Osteoblast (primary cell): ENCODE measurements around the gene PSME4. TPM values are rescaled to one million over a fixed set of nuclear protein-coding genes. Genes with fewer than 3 reads are reported as not detected.

Experiments used
- DNase-seq: peaks from one replicate; pipeline ENCODE4 v3.0.0; 2011; ENCODE audit warnings: low spot score, mixed read lengths; ENCODE audit not compliant: insufficient read length; ENCODE audit errors: missing footprints
- H2AFZ ChIP-seq: 2 replicates; pipeline ENCODE4 v1.6.0; 2011; ENCODE audit warnings: mild to moderate bottlenecking, low read length
- H3K27ac ChIP-seq: 2 replicates; pipeline ENCODE4 v1.5.1; 2011; ENCODE audit warnings: mild to moderate bottlenecking, low read depth, low read length, moderate library complexity
- H3K27me3 ChIP-seq: 2 replicates; pipeline ENCODE4 v1.6.0; 2012; ENCODE audit warnings: mild to moderate bottlenecking, control low read depth, inconsistent platforms, low read length, moderate library complexity; ENCODE audit not compliant: insufficient read depth
- H3K36me3 ChIP-seq: 2 replicates; pipeline ENCODE4 v1.5.1; 2011; ENCODE audit warnings: mild to moderate bottlenecking, low read length, control low read depth, moderate library complexity; ENCODE audit not compliant: insufficient read depth
- H3K4me1 ChIP-seq: 2 replicates; pipeline ENCODE4 v1.5.1; 2011; ENCODE audit warnings: mild to moderate bottlenecking, low read length, control low read depth, moderate library complexity; ENCODE audit not compliant: insufficient read depth
- H3K4me2 ChIP-seq: 2 replicates; pipeline ENCODE4 v1.6.0; 2011; ENCODE audit warnings: mild to moderate bottlenecking, low read length; ENCODE audit not compliant: insufficient read depth
- H3K4me3 ChIP-seq: fragments of 200-600 bp; sonication (generic); 3 replicates; pipeline ENCODE4 v1.5.1; 2012; ENCODE audit warnings: mild to moderate bottlenecking, low read length, inconsistent platforms; ENCODE audit not compliant: insufficient read depth
- H3K79me2 ChIP-seq: 2 replicates; pipeline ENCODE4 v1.6.0; 2012; ENCODE audit warnings: mild to moderate bottlenecking, low read length, control low read depth, inconsistent platforms; ENCODE audit not compliant: insufficient read depth
- H3K9me3 ChIP-seq: 2 replicates; pipeline ENCODE4 v1.5.1; 2011; ENCODE audit warnings: low read depth, low read length, control low read depth
- H4K20me1 ChIP-seq: 2 replicates; pipeline ENCODE4 v1.6.0; 2012; ENCODE audit warnings: mild to moderate bottlenecking, low read length, control low read depth; ENCODE audit not compliant: insufficient read depth
- total RNA-seq: library from RNA; depleted of rRNA; stranded (reverse); fragments of >200 nt; gene quantifications from 2 replicates; pipeline ENCODE4 v1.2.3, GENCODE V29; 2012
- TF ChIP-seq, protein P1 (sequence below): IDR thresholded peaks from 2 replicates; pipeline ENCODE4 v1.5.1; 2011; ENCODE audit warnings: mild to moderate bottlenecking, low read depth, low read length, moderate library complexity; ENCODE audit errors: extremely low read depth

Gene PSME4
- total RNA-seq, 1 donor, result 61.9 TPM

DNA sequence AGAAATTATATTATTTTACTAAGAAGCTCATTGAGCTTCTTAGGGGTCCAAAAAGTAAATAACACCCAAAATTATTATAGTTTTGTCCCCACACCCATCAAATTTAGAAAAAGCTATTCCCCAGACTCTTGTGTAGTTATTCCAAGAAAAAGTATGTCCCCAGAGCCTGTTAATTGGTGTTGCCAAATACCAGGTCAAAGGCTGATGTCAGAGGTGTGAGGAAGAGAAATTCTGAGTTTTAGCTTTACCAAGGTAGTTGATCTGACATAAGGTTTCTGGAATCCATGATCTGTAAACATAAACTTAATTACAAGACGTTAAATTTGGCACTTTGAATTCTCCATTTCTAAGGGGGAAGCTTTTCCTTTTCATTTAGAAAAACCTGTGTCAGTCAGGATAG lies 29.3 kb upstream of the PSME4 start:
- Histone ChIP-seq H3K9me3 (no peaks in the 10 kb centered on the region), H3K27me3 (no peaks in the 10 kb centered on the region), H3K4me3 (no peak overlapping the region), H2AFZ (no peak overlapping the region), H3K4me2 (no peak overlapping the region), H3K4me1 (no peaks in the 10 kb centered on the region), H3K79me2 (no peaks in the 10 kb centered on the region), H4K20me1 (no peaks in the 10 kb centered on the region), H3K27ac (no peak overlapping the region), H3K36me3 (no peaks in the 10 kb centered on the region)
- no peak for DNase-seq
- TF ChIP-seq, protein P1, sequence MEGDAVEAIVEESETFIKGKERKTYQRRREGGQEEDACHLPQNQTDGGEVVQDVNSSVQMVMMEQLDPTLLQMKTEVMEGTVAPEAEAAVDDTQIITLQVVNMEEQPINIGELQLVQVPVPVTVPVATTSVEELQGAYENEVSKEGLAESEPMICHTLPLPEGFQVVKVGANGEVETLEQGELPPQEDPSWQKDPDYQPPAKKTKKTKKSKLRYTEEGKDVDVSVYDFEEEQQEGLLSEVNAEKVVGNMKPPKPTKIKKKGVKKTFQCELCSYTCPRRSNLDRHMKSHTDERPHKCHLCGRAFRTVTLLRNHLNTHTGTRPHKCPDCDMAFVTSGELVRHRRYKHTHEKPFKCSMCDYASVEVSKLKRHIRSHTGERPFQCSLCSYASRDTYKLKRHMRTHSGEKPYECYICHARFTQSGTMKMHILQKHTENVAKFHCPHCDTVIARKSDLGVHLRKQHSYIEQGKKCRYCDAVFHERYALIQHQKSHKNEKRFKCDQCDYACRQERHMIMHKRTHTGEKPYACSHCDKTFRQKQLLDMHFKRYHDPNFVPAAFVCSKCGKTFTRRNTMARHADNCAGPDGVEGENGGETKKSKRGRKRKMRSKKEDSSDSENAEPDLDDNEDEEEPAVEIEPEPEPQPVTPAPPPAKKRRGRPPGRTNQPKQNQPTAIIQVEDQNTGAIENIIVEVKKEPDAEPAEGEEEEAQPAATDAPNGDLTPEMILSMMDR, result no peak

DNA sequence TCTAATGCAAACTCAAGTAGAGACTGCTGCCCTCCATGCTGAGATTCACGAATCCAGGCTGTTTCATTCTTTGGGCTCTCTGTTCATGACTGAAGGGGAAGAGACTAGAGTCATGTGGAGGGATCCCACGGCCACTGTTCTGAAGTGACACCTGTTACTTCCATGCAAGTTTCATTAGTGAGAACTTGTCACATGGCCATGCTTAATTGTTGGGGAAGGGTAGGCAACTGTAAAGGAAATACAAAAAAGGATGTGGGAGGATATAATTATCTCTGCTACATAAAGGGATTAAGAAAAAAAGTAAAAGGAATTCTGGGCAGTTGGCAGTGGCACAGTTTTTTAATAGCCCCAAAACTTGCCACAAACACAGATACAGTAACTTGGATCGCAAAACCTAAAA lies 28.0 kb upstream of the PSME4 start:
- no peak for DNase-seq

DNA sequence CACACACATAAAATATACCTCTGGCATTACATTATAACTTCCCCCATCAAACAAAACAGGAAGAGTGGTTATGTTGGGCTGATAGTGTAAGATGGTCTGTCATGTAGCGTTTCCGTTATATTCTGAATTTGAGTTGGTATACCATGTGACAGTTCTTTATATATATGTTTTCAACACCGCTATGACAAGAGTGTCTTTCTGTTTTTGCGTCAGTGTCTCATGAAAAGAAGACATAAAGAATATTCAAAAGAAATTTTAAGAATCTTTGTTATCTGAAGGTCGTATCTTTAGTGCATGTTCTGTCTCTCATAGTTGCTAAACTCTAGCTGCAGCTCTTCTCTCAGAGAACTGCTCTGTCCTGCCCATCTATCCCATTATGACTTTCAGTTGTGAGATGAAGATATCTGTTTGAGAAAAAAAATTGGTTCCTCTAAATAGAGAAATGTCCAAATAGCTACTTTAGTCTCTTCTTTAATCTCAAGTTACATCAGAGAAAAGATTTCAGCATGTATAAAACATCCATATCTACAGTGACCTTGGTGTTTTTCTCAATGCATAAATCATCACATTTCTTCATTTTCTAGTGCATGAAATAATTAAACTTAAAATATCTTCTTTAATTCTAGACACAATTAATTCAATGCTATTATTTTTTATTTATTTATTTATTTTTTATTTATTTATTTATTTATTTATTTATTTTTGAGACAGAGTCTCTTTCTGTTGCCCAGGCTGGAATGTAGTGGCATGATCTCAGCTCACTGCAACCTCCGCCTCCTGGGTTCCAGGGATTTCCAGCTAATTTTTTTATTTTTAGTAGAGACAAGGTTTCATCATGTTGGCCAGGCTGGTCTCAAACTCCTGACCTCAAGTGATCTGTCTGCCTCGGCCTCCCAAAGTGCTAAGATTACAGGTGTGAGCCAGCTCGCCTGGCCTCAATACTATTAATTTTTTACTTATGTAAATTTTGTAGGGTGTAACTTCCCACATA lies 24.3 kb upstream of the PSME4 start:
- no peaks in the 10 kb centered on the region for H3K4me1 ChIP-seq
- no peaks in the 10 kb centered on the region for H3K36me3 ChIP-seq
- H3K4me2 ChIP-seq, result no peak overlapping the region
- TF ChIP-seq, protein P1, result no peak
- H3K4me3 ChIP-seq, result no peak overlapping the region
- no peak overlapping the region for H3K27ac ChIP-seq
- no peak for DNase-seq
- H4K20me1 ChIP-seq, result no peaks in the 10 kb centered on the region
- H3K9me3 ChIP-seq, result no peaks in the 10 kb centered on the region
- no peaks in the 10 kb centered on the region for H3K27me3 ChIP-seq
- H2AFZ ChIP-seq, result no peak overlapping the region
- H3K79me2 ChIP-seq, result no peaks in the 10 kb centered on the region

More for the DNA sequence above, 28.0 kb upstream of the PSME4 start:
- TF ChIP-seq, protein P1, result no peak
- Histone ChIP-seq H3K4me3 (no peak overlapping the region), H3K4me1 (no peaks in the 10 kb centered on the region), H3K36me3 (no peaks in the 10 kb centered on the region), H3K9me3 (no peaks in the 10 kb centered on the region), H2AFZ (no peak overlapping the region), H3K79me2 (no peaks in the 10 kb centered on the region), H4K20me1 (no peaks in the 10 kb centered on the region), H3K27me3 (no peaks in the 10 kb centered on the region), H3K4me2 (no peak overlapping the region), H3K27ac (no peak overlapping the region)

DNA sequence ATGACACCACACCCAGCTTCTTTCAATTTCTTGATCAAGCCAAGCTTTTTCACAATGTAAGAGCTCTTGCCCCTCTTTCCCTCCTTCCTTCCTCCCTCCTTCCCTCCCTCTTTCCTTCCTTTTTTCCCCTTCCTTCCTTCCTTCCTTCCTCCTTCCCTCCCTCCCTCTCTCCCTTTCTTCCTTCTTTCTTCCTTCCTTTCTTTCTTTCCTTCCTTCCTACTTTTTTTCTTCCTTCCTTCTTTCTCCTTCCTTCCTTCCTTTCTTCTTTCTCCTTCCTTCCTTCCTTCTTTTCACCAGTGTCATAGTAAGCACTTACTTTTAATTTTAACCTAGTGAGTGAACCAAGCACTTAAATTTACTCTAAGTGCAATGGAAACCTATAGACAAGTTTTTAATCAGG lies 21.2 kb upstream of the PSME4 start:
- Histone ChIP-seq H3K27ac (no peak overlapping the region), H4K20me1 (no peaks in the 10 kb centered on the region), H3K79me2 (no peaks in the 10 kb centered on the region), H3K9me3 (no peaks in the 10 kb centered on the region), H3K4me3 (no peak overlapping the region), H2AFZ (no peak overlapping the region), H3K36me3 (no peaks in the 10 kb centered on the region), H3K27me3 (no peaks in the 10 kb centered on the region), H3K4me1 (peaks cover 21% of the 10 kb centered on the region), H3K4me2 (no peak overlapping the region)
- TF ChIP-seq, protein P1, result no peak
- DNase-seq, result no peak
